ENCODE results near the gene PRX. TPM values are rescaled to one million over a fixed set of nuclear protein-coding genes. Genes with fewer than 3 reads are reported as not detected.

The PRX gene
- total RNA-seq, 1 experiment from 2014 or later: 2.5 TPM

DNA sequence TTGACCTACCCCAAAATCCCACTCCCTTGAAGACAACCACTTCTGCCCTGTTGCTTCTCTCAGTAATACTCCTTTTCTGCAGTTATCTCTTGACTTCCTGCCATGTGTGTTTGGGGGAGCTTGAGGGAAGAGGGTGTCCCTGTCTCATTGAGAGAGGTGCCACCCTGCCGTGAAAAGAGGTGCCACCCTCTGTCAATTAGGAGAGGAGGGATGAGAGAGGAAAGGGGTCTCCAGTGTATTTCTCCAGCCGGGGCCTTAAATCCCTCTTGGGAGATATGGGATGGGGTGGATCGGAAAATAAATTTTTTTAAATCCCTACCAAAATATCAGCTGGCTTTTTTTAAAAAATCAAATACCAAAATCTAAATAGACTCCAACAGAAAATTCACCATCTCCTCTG, 48.2 kb downstream of the PRX start:
- H3K4me1 ChIP-seq (ENCODE audit: insufficient read depth, low read length, poor library complexity, severe bottlenecking): peaks cover 14% of the 10 kb centered on the region
- no TSS peak for BruUV-seq (replicated peaks)
- POLR2A ChIA-PET (ENCODE audit: low non-redundant PET): interaction anchor here (0.6 kb wide), 1 partner anchor 78 kb away, joined by 3 read pairs; no protein-coding TSS in a partner anchor
- no peaks in the 10 kb centered on the region for H3K27me3 ChIP-seq (replicated peaks; ENCODE audit: insufficient read depth, low read depth, low read length, poor library complexity)
- CTCF ChIA-PET: no interaction called here
- H3K4me3 ChIP-seq (ENCODE audit: low read depth, low read length, poor library complexity, severe bottlenecking): peak overlapping the region; percentile 62
- peak overlapping the region; percentile 83 for H3K27ac ChIP-seq (ENCODE audit: low read depth, low read length, poor library complexity, severe bottlenecking)
- no peaks in the 10 kb centered on the region for H3K9me3 ChIP-seq (ENCODE audit: low read depth, low read length, poor library complexity, severe bottlenecking)
- intact Hi-C loops (cut with micrococcal nuclease; ENCODE audit: unreplicated experiment): no loop called here
- peaks cover 26% of the 10 kb centered on the region for H3K36me3 ChIP-seq (ENCODE audit: insufficient read depth, low read length, poor library complexity, severe bottlenecking)
- no peak for TF ChIP-seq EZH2 (IDR thresholded peaks at IDR 0.05; ENCODE audit: borderline replicate concordance, low read depth, low read length, poor library complexity, severe bottlenecking)
- TF ChIP-seq, protein P1, sequence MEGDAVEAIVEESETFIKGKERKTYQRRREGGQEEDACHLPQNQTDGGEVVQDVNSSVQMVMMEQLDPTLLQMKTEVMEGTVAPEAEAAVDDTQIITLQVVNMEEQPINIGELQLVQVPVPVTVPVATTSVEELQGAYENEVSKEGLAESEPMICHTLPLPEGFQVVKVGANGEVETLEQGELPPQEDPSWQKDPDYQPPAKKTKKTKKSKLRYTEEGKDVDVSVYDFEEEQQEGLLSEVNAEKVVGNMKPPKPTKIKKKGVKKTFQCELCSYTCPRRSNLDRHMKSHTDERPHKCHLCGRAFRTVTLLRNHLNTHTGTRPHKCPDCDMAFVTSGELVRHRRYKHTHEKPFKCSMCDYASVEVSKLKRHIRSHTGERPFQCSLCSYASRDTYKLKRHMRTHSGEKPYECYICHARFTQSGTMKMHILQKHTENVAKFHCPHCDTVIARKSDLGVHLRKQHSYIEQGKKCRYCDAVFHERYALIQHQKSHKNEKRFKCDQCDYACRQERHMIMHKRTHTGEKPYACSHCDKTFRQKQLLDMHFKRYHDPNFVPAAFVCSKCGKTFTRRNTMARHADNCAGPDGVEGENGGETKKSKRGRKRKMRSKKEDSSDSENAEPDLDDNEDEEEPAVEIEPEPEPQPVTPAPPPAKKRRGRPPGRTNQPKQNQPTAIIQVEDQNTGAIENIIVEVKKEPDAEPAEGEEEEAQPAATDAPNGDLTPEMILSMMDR (conservative IDR thresholded peaks at IDR 0.05; ENCODE audit: low read depth, low read length): no peak
- DNase-seq (ENCODE audit: low spot score): no peak

- Histone ChIP-seq H3K36me3 (ENCODE audit: insufficient read depth, low read length, poor library complexity, severe bottlenecking) (peaks cover 7% of the 10 kb centered on the region), H3K9me3 (ENCODE audit: low read depth, low read length, poor library complexity, severe bottlenecking) (no peaks in the 10 kb centered on the region), H3K4me3 (ENCODE audit: low read depth, low read length, poor library complexity, severe bottlenecking) (no peak overlapping the region), H3K27ac (ENCODE audit: low read depth, low read length, poor library complexity, severe bottlenecking) (no peak overlapping the region), H3K27me3 (replicated peaks; ENCODE audit: insufficient read depth, low read depth, low read length, poor library complexity) (no peaks in the 10 kb centered on the region), H3K4me1 (ENCODE audit: insufficient read depth, low read length, poor library complexity, severe bottlenecking) (peaks cover 14% of the 10 kb centered on the region)
- TF ChIP-seq, protein P1 (conservative IDR thresholded peaks at IDR 0.05; ENCODE audit: low read depth, low read length): no peak
- TF ChIP-seq EZH2 (IDR thresholded peaks at IDR 0.05; ENCODE audit: borderline replicate concordance, low read depth, low read length, poor library complexity, severe bottlenecking): no peak
- no TSS peak for BruUV-seq (replicated peaks)
- ChIA-PET CTCF (no interaction called here), POLR2A (ENCODE audit: low non-redundant PET) (no interaction called here)
- no peak for DNase-seq (ENCODE audit: low spot score)
- intact Hi-C loops (cut with micrococcal nuclease; ENCODE audit: unreplicated experiment): no loop called here
Observed at GRCh38 chr19:40363069-40363468, 50.1 kb downstream of the PRX start.

- POLR2A ChIA-PET (ENCODE audit: low non-redundant PET): no interaction called here
- DNase-seq (ENCODE audit: low spot score): no peak
- H3K36me3 ChIP-seq (ENCODE audit: insufficient read depth, low read length, poor library complexity, severe bottlenecking): no peaks in the 10 kb centered on the region
- H3K4me3 ChIP-seq (ENCODE audit: low read depth, low read length, poor library complexity, severe bottlenecking): no peak overlapping the region
- H3K9me3 ChIP-seq (ENCODE audit: low read depth, low read length, poor library complexity, severe bottlenecking): no peaks in the 10 kb centered on the region
- BruUV-seq (replicated peaks): no TSS peak
- no peaks in the 10 kb centered on the region for H3K27me3 ChIP-seq (replicated peaks; ENCODE audit: insufficient read depth, low read depth, low read length, poor library complexity)
- TF ChIP-seq, protein P1 (conservative IDR thresholded peaks at IDR 0.05; ENCODE audit: low read depth, low read length): no peak
- TF ChIP-seq EZH2 (IDR thresholded peaks at IDR 0.05; ENCODE audit: borderline replicate concordance, low read depth, low read length, poor library complexity, severe bottlenecking): no peak
- H3K4me1 ChIP-seq (ENCODE audit: insufficient read depth, low read length, poor library complexity, severe bottlenecking): peaks cover 13% of the 10 kb centered on the region
- CTCF ChIA-PET: no interaction called here
- intact Hi-C loops (cut with micrococcal nuclease; ENCODE audit: unreplicated experiment): no loop called here
- no peak overlapping the region for H3K27ac ChIP-seq (ENCODE audit: low read depth, low read length, poor library complexity, severe bottlenecking)
Observed at GRCh38 chr19:40362160-40362559, 51.0 kb downstream of the PRX start.
